Measurements from ENCODE around the gene SETD4. TPM values are rescaled to one million over a fixed set of nuclear protein-coding genes. Genes with fewer than 3 reads are reported as not detected.
A peak's percentile ranks its signal among the peaks of the same experiment; 100 is the strongest.

Gene SETD4
- total RNA-seq, 1 experiment from 2014 or later = 15.6 TPM

GRCh38 chr21:36063375-36064084 is 3.2 kb upstream of the SETD4 start:
- in situ Hi-C loops (cut with HindIII; ENCODE audit: low pct_unique_long_range_greater_than_20kb, low sequenced_read_pairs) = no loop called here
- no peak for DNase-seq (ENCODE audit: low read depth, low spot score)

- in situ Hi-C loops (cut with HindIII; ENCODE audit: low pct_unique_long_range_greater_than_20kb, low sequenced_read_pairs) = no loop called here
- no peak for DNase-seq (ENCODE audit: low read depth, low spot score)
Measured at GRCh38 chr21:36061445-36061844, 1.1 kb upstream of the SETD4 start.

- in situ Hi-C loops (cut with HindIII; ENCODE audit: low pct_unique_long_range_greater_than_20kb, low sequenced_read_pairs) = no loop called here
Measured at GRCh38 chr21:36059823-36060158, 535 bp downstream of the SETD4 start.

DNA sequence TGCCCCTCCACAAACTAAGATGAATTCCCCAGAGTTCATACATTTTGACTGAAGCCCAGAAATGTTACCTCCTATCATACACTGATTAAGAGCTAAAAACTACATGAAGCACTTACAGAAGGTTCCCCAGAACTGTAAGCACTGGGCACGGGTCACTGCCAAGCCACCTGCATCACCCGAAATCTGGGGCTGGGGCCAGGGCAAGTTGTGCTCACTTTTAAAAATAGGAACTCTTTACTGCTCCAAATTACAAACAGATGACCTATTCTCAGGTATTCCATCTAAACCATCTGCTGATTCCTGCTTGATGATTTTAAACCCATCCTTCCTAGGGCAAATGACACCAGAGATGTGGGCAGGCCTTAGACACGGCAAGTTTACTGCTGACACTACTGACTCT is 4.8 kb downstream of the SETD4 start:
- in situ Hi-C loops (cut with HindIII; ENCODE audit: low pct_unique_long_range_greater_than_20kb, low sequenced_read_pairs) = no loop called here

More at GRCh38 chr21:36059823-36060158, 535 bp downstream of the SETD4 start:
- DNase-seq (ENCODE audit: low read depth, low spot score) = peak; percentile 50

GRCh38 chr21:36053715-36054062 is 6.6 kb downstream of the SETD4 start:
- DNase-seq (ENCODE audit: low read depth, low spot score) = no peak
- in situ Hi-C loops (cut with HindIII; ENCODE audit: low pct_unique_long_range_greater_than_20kb, low sequenced_read_pairs) = no loop called here

More for the DNA sequence above, 4.8 kb downstream of the SETD4 start:
- no peak for DNase-seq (ENCODE audit: low read depth, low spot score)

- in situ Hi-C loops (cut with HindIII; ENCODE audit: low pct_unique_long_range_greater_than_20kb, low sequenced_read_pairs) = no loop called here
- no peak for DNase-seq (ENCODE audit: low read depth, low spot score)
Measured at GRCh38 chr21:36052860-36053714, 7.2 kb downstream of the SETD4 start.

- in situ Hi-C loops (cut with HindIII; ENCODE audit: low pct_unique_long_range_greater_than_20kb, low sequenced_read_pairs) = no loop called here
- DNase-seq (ENCODE audit: low read depth, low spot score) = no peak
Measured at GRCh38 chr21:36048357-36048756, 12.0 kb downstream of the SETD4 start.

DNA sequence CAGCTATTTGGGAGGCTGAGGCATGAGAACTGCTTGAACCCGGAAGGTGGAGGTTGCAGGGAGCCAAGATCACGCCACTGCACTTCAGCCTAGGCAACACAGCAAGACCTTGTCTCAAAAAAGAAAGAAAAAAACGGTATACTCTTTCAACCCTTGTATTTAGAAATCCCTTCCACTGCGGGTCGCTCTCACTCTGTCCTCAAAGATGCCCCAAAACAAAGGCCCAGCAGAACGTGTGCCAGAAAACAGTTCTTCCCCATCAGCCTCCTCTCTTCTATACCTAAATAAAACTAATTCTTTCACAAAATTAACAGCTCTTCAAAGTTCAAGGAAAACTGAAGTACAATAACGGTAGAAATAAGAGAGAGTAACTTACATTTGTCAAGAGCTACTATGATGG is 13.2 kb downstream of the SETD4 start:
- in situ Hi-C loops (cut with HindIII; ENCODE audit: low pct_unique_long_range_greater_than_20kb, low sequenced_read_pairs) = no loop called here
- no peak for DNase-seq (ENCODE audit: low read depth, low spot score)

DNA sequence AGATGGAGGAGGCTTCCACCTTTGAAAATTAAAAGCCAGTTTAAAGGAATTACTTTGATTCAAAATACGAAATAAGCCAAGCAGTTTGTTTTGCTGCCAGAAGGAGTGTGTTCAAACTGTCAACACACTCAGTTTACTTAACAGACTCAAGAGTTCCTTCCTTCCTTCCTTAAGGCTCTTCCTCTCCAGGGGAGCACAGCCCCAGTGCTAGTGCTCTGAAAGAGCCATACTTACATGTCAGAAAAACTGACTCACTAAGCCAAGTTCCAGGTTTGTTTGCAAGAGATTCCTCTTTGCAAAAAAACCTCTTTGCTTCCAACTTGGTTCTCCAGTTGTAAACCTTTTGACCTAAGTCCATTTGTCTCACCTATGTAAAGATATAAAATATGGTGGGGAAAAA is 14.3 kb downstream of the SETD4 start:
- no peak for DNase-seq (ENCODE audit: low read depth, low spot score)
- in situ Hi-C loops (cut with HindIII; ENCODE audit: low pct_unique_long_range_greater_than_20kb, low sequenced_read_pairs) = no loop called here

DNA sequence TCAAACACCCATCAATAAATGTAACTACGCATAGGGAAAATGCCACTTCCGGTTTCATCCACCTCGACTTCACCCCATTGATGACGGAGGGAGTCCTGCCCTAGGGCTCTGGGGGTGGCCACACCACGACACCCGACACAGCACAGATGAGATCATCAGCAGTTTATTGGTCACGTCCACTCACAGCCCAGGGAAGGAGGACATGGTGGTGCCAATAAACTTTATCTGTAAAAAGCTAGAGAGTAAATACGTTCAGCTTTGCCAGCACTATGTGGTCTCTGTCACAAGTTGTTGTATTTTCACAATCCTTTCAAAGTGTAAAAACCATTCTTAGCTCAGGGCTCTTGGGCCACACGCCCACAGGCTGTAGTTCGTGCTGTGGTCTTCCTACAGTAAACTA is 16.3 kb downstream of the SETD4 start:
- no peak for DNase-seq (ENCODE audit: low read depth, low spot score)
- in situ Hi-C loops (cut with HindIII; ENCODE audit: low pct_unique_long_range_greater_than_20kb, low sequenced_read_pairs) = no loop called here

DNA sequence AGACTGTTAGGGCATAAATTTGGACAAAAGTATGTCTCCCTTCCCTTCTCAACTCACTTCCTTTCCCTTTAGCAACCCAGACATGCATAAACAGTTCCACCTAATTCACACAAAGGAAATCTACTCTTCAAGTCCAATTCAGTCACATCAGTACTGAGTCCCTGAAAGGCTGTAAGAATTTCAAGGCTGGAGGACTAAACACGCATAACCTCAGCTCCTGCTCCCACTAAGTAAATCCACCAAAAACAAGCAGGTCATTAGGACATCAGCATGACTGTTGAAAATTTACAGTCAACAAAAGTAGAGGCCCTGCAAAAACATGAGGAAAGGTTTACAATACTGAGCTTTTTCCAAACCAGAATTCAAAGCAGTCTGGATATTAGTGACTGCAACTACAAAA is 18.4 kb downstream of the SETD4 start:
- in situ Hi-C loops (cut with HindIII; ENCODE audit: low pct_unique_long_range_greater_than_20kb, low sequenced_read_pairs) = no loop called here
- DNase-seq (ENCODE audit: low read depth, low spot score) = no peak

- DNase-seq (ENCODE audit: low read depth, low spot score) = no peak
- in situ Hi-C loops (cut with HindIII; ENCODE audit: low pct_unique_long_range_greater_than_20kb, low sequenced_read_pairs) = no loop called here
Measured at GRCh38 chr21:36040389-36040788, 19.9 kb downstream of the SETD4 start.

GRCh38 chr21:36039861-36040260 is 20.5 kb downstream of the SETD4 start:
- in situ Hi-C loops (cut with HindIII; ENCODE audit: low pct_unique_long_range_greater_than_20kb, low sequenced_read_pairs) = no loop called here
- no peak for DNase-seq (ENCODE audit: low read depth, low spot score)

DNA sequence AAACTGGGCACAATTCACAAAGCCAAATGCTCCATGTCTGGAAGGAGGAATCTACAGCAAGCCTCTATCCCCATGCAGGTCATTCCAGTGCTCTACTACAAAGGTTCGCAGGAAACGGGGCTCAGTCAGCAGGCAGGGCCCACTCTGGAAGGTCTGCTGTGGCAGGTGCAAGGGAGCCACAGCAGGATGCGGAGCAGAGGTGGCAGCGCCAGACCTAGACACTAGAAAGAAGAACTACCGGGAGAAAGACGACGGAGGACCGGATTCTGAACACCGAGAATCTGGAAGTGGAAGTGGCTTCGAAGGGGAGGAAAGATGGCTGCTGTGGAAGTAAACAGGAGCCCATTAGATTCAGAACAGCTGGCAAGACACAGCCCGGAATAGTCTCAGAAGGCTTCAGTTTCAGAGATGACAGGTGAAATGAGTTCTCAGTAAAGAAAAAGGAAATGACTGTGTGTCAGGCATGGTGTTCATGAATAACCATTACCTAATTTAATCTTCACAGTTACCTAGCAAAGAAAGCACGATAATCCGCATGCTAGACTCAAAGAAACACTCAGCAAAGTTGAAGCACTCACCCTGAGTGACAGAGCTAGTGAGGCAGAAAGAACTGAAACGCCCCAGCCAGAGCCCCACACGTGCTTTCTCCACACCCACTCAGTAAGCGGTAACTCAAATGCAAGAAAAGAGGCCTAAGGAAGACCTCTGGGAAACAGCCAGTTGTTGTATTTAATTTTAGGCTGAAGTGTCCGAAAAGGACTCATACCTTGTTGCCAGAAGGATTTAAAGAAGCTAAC is 21.4 kb downstream of the SETD4 start:
- in situ Hi-C loops (cut with HindIII; ENCODE audit: low pct_unique_long_range_greater_than_20kb, low sequenced_read_pairs) = no loop called here
- DNase-seq (ENCODE audit: low read depth, low spot score) = no peak

DNA sequence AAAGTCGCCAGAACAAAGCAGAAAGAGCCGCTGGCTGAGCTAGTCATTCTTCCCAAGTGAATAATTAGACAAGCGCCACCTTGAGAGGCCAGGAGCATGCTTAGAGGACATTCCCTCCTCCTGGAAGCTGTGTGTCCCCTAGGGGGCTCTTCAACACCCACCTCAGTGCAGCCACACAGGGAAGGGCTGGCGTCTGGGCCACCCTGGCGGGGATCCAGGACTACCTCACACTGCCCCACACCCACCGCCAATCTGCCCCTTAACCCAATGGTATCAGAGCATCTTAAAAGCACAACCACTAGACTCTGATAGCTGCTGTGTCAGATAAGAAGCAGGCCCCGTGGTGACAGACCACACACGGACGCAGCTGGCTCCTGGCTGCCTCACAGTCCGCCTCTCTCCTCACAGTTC is 24.9 kb downstream of the SETD4 start:
- in situ Hi-C loops (cut with HindIII; ENCODE audit: low pct_unique_long_range_greater_than_20kb, low sequenced_read_pairs) = no loop called here
- DNase-seq (ENCODE audit: low read depth, low spot score) = no peak

- DNase-seq (ENCODE audit: low read depth, low spot score) = no peak
- in situ Hi-C loops (cut with HindIII; ENCODE audit: low pct_unique_long_range_greater_than_20kb, low sequenced_read_pairs) = no loop called here
Measured at GRCh38 chr21:36034211-36034913, 26.0 kb downstream of the SETD4 start.

GRCh38 chr21:36032647-36033406 is 27.5 kb downstream of the SETD4 start:
- no peak for DNase-seq (ENCODE audit: low read depth, low spot score)
- in situ Hi-C loops (cut with HindIII; ENCODE audit: low pct_unique_long_range_greater_than_20kb, low sequenced_read_pairs) = no loop called here
